Measurements from ENCODE around the gene GRIK3.

DNA sequence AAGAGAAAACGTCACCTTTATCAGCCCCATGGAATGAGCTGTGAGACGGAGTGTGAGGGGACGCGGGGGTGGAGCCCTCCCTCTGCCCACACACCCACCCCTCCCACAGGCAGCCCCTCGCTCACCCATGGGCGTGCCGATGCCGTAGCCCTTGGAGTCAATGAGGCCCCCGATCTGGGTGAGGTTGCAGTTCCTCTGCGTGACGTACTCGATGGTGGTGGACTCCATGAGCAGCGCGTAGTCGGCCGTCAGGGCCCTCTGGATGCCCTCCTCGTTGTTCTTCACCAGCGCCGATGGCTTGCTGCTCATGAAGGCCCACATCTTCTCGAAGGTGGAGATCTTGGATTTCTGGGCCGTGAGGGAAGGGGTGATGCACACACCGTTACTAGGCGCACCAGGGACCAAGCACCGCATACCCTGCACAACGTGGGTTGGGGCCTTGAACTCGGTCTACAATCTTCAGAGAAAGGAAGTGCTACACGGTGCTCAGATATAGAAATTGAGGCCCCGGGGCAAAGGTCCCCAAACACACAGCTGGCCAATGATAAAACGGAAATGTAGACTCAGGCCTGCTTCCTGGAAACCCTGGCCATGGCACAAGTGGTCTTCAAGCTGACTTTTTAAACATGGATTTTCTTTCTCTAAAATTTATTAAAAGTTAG, 228.2 kb downstream of the GRIK3 start:
- no peak for TF ChIP-seq POLR2A (IDR thresholded peaks at IDR 0.05; ENCODE audit: low read length)
- TF ChIP-seq POLR2AphosphoS2 (conservative IDR thresholded peaks at IDR 0.05; ENCODE audit: low read length): no peak
- TF ChIP-seq, protein P1, sequence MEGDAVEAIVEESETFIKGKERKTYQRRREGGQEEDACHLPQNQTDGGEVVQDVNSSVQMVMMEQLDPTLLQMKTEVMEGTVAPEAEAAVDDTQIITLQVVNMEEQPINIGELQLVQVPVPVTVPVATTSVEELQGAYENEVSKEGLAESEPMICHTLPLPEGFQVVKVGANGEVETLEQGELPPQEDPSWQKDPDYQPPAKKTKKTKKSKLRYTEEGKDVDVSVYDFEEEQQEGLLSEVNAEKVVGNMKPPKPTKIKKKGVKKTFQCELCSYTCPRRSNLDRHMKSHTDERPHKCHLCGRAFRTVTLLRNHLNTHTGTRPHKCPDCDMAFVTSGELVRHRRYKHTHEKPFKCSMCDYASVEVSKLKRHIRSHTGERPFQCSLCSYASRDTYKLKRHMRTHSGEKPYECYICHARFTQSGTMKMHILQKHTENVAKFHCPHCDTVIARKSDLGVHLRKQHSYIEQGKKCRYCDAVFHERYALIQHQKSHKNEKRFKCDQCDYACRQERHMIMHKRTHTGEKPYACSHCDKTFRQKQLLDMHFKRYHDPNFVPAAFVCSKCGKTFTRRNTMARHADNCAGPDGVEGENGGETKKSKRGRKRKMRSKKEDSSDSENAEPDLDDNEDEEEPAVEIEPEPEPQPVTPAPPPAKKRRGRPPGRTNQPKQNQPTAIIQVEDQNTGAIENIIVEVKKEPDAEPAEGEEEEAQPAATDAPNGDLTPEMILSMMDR (IDR thresholded peaks at IDR 0.05): no peak
- TF ChIP-seq CHD2 (IDR thresholded peaks at IDR 0.05; ENCODE audit: low read length, partially characterized antibody): no peak
- no peak for TF ChIP-seq EHF (CRISPR knock-in tag; IDR thresholded peaks at IDR 0.05)
- no peak for TF ChIP-seq EP300 (IDR thresholded peaks at IDR 0.05)
- TF ChIP-seq CEBPB (IDR thresholded peaks at IDR 0.05): no peak
- TF ChIP-seq JUN (IDR thresholded peaks at IDR 0.05): no peak
- no peak for TF ChIP-seq RAD21 (conservative IDR thresholded peaks at IDR 0.05 in 1 of 2, IDR thresholded peaks at IDR 0.05 in 1 of 2)
- TF ChIP-seq, protein P2, sequence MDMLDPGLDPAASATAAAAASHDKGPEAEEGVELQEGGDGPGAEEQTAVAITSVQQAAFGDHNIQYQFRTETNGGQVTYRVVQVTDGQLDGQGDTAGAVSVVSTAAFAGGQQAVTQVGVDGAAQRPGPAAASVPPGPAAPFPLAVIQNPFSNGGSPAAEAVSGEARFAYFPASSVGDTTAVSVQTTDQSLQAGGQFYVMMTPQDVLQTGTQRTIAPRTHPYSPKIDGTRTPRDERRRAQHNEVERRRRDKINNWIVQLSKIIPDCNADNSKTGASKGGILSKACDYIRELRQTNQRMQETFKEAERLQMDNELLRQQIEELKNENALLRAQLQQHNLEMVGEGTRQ (IDR thresholded peaks at IDR 0.05): no peak
- TF ChIP-seq MAFK (IDR thresholded peaks at IDR 0.05; ENCODE audit: partially characterized antibody): no peak
